Suprapubic skin (tissue), 4 donors: Measurements from ENCODE around the gene MR1. TPM values are rescaled to one million over a fixed set of nuclear protein-coding genes. Genes with fewer than 3 reads are reported as not detected.
A peak's percentile ranks its signal among the peaks of the same experiment; 100 is the strongest.

Experiments
- DNase-seq, 2 donors: peaks; one replicate each; pipeline ENCODE4 v3.0.0-alpha.2; 2019; ENCODE audit warnings: low spot score in 2 of 2
- H3K27ac ChIP-seq: fragments of 200-600 bp; sonication (generic); one replicate; pipeline ENCODE4 v1.5.1; 2019
- H3K27me3 ChIP-seq: fragments of 200-600 bp; sonication (generic); one replicate; pipeline ENCODE4 v1.5.1; 2019
- H3K36me3 ChIP-seq: fragments of 200-600 bp; sonication (generic); one replicate; pipeline ENCODE4 v1.5.1; 2019
- H3K4me1 ChIP-seq: fragments of 200-600 bp; sonication (generic); one replicate; pipeline ENCODE4 v1.5.1; 2019
- H3K4me3 ChIP-seq: fragments of 200-600 bp; sonication (generic); one replicate; pipeline ENCODE4 v1.5.1; 2019; ENCODE audit warnings: mild to moderate bottlenecking
- H3K9me3 ChIP-seq: fragments of 200-600 bp; sonication (generic); one replicate; pipeline ENCODE4 v1.5.1; 2019
- CTCF ChIP-seq, 2 donors: fragments of 200-600 bp in 1 of 2; fragments of 450-650 bp in 1 of 2; sonication (generic) in 1 of 2; IDR thresholded peaks; one replicate each; pipeline ENCODE4 v1.5.1; 2016 to 2019; ENCODE audit warnings: antibody characterized with exemption in 2 of 2, mild to moderate bottlenecking in 1 of 2, moderate library complexity in 1 of 2
- EP300 ChIP-seq: sonication (generic); formaldehyde crosslinking; IDR thresholded peaks from one replicate; pipeline ENCODE4 v1.6.1; 2017; ENCODE audit warnings: antibody characterized with exemption
- POLR2A ChIP-seq, 2 donors: fragments of 450-650 bp; IDR thresholded peaks; one replicate each; pipeline ENCODE4 v1.6.1; 2017; ENCODE audit warnings: antibody characterized with exemption in 2 of 2, mild to moderate bottlenecking in 2 of 2, moderate library complexity in 2 of 2
- POLR2AphosphoS5 ChIP-seq, 3 donors: sonication (generic); formaldehyde crosslinking; IDR thresholded peaks; one replicate each; pipeline ENCODE4 v1.6.1; 2017; ENCODE audit warnings: antibody characterized with exemption in 3 of 3
- WGBS: methylation state at CpG from one replicate; pipeline ENCODE4 v1.1.5; 2018; 5-methylcytosine and 5-hydroxymethylcytosine counted together
- total RNA-seq, 4 donors: library from RNA; depleted of rRNA; stranded (reverse); fragments of >200 nt; gene quantifications; one replicate each; pipeline ENCODE4 v1.1.0, GENCODE V29; 2016

Gene MR1
- total RNA-seq, 4 donors from 2014 or later: 10.5 to 29.5 (median 14.5) TPM

GRCh38 chr1:181106022-181106312, 72.2 kb downstream of the MR1 start:
- WGBS: 60% methylated on average over 3 of the region's 3 CpGs
- H3K4me3 ChIP-seq: peak overlapping the region; percentile 76
- TF ChIP-seq CTCF (IDR thresholded peaks at IDR 0.05): no peak
- TF ChIP-seq POLR2A (IDR thresholded peaks at IDR 0.05): no peak
- no peak for TF ChIP-seq POLR2AphosphoS5 (IDR thresholded peaks at IDR 0.05)
- TF ChIP-seq EP300: no peak
- peak overlapping the region; percentile 26 for H3K27ac ChIP-seq
- no peaks in the 10 kb centered on the region for H3K9me3 ChIP-seq
- H3K4me1 ChIP-seq: peaks cover 38% of the 10 kb centered on the region
- no peaks in the 10 kb centered on the region for H3K27me3 ChIP-seq
- no peak for DNase-seq
- H3K36me3 ChIP-seq: no peaks in the 10 kb centered on the region

- Histone ChIP-seq H3K27ac (no peak overlapping the region), H3K36me3 (no peaks in the 10 kb centered on the region), H3K4me3 (no peak overlapping the region), H3K9me3 (no peaks in the 10 kb centered on the region), H3K27me3 (no peaks in the 10 kb centered on the region), H3K4me1 (peaks cover 33% of the 10 kb centered on the region)
- WGBS: 49% methylated on average over 6 of the region's 6 CpGs
- DNase-seq: no peak
- no peak for TF ChIP-seq CTCF (IDR thresholded peaks at IDR 0.05)
- TF ChIP-seq POLR2AphosphoS5 (IDR thresholded peaks at IDR 0.05): no peak
Observed at GRCh38 chr1:181106479-181106878, 72.7 kb downstream of the MR1 start.

- no peak for TF ChIP-seq EP300
- TF ChIP-seq POLR2AphosphoS5 (IDR thresholded peaks at IDR 0.05): no peak
- no peak for TF ChIP-seq CTCF (IDR thresholded peaks at IDR 0.05)
- TF ChIP-seq POLR2A (IDR thresholded peaks at IDR 0.05): no peak
- H3K4me1 ChIP-seq: peaks cover 41% of the 10 kb centered on the region
Observed at GRCh38 chr1:181107711-181108110, 73.9 kb downstream of the MR1 start.

GRCh38 chr1:181108304-181108867, 74.6 kb downstream of the MR1 start:
- TF ChIP-seq POLR2AphosphoS5 (IDR thresholded peaks at IDR 0.05) (no peak), POLR2A (IDR thresholded peaks at IDR 0.05) (no peak), EP300 (no peak), CTCF (IDR thresholded peaks at IDR 0.05) (no peak)
- no peaks in the 10 kb centered on the region for H3K36me3 ChIP-seq
- no peaks in the 10 kb centered on the region for H3K27me3 ChIP-seq
- H3K4me1 ChIP-seq: peaks cover 47% of the 10 kb centered on the region
- H3K27ac ChIP-seq: no peak overlapping the region
- no peak for DNase-seq
- 73% methylated on average over 7 of the region's 7 CpGs for WGBS
- H3K9me3 ChIP-seq: no peaks in the 10 kb centered on the region
- H3K4me3 ChIP-seq: no peak overlapping the region

More at GRCh38 chr1:181107711-181108110, 73.9 kb downstream of the MR1 start:
- WGBS: 44% methylated on average over 2 of the region's 2 CpGs
- no peaks in the 10 kb centered on the region for H3K27me3 ChIP-seq
- H3K9me3 ChIP-seq: no peaks in the 10 kb centered on the region
- no peak overlapping the region for H3K4me3 ChIP-seq
- no peaks in the 10 kb centered on the region for H3K36me3 ChIP-seq
- DNase-seq: no peak
- H3K27ac ChIP-seq: no peak overlapping the region

- no peaks in the 10 kb centered on the region for H3K9me3 ChIP-seq
- no peaks in the 10 kb centered on the region for H3K27me3 ChIP-seq
- H3K27ac ChIP-seq: no peak overlapping the region
- WGBS: 94% methylated on average over 2 of the region's 2 CpGs
- peaks cover 40% of the 10 kb centered on the region for H3K4me1 ChIP-seq
- H3K36me3 ChIP-seq: no peaks in the 10 kb centered on the region
- no peak for DNase-seq
- H3K4me3 ChIP-seq: no peak overlapping the region
- TF ChIP-seq POLR2AphosphoS5 (IDR thresholded peaks at IDR 0.05): no peak
Observed at GRCh38 chr1:181110013-181110412, 76.2 kb downstream of the MR1 start.

Other genes starting within 250 kb of the MR1 start
- 1 to 10 TPM; 1.8 to 7.9 (median 5.5) TPM for gene KIAA1614, start 121.1 kb upstream of the MR1 start, total RNA-seq
- 10 to 100 TPM; 24.9 to 32.6 (median 31.3) TPM for gene STX6, start 11.1 kb upstream of the MR1 start, total RNA-seq
- gene IER5, start 54.7 kb downstream of the MR1 start, total RNA-seq: 10 to 100 TPM; 11.3 to 30.4 (median 24.4) TPM